SHP77 treated with DMSO at 0.1 percent for 48 hours (cell line): ENCODE measurements around the gene DBP.
"Not testable (repeated sequence)": the region's sequence is repeated elsewhere in the genome, so short reads cannot be mapped to it uniquely, and the experiment has no call there.

Experiments
- DNase-seq: peaks from one replicate; lab custom pipeline; 2025; lab: John Stamatoyannopoulos, UW

The DBP gene

GRCh38 chr19:48665786-48666185 is 28.6 kb upstream of the DBP start:
- no peak for DNase-seq

GRCh38 chr19:48664476-48664875 is 27.3 kb upstream of the DBP start:
- no peak for DNase-seq

- DNase-seq, result no peak
These were observed 26.5 kb upstream of the DBP start for GRCh38 chr19:48663667-48664066.

GRCh38 chr19:48661711-48662090 is 24.5 kb upstream of the DBP start:
- no peak for DNase-seq

GRCh38 chr19:48660852-48661710 is 23.9 kb upstream of the DBP start:
- peak; percentile 92 for DNase-seq

- DNase-seq, result no peak
These were observed 22.6 kb upstream of the DBP start for GRCh38 chr19:48659768-48660167.

GRCh38 chr19:48658483-48658882 is 21.3 kb upstream of the DBP start:
- no peak for DNase-seq

GRCh38 chr19:48657828-48658227 is 20.6 kb upstream of the DBP start:
- not testable (repeated sequence) for DNase-seq

GRCh38 chr19:48656840-48657474 is 19.8 kb upstream of the DBP start:
- DNase-seq, result no peak

- DNase-seq, result no peak
These were observed 17.3 kb upstream of the DBP start for GRCh38 chr19:48654299-48655059.

GRCh38 chr19:48651683-48652048 is 14.5 kb upstream of the DBP start:
- no peak for DNase-seq

GRCh38 chr19:48650974-48651682 is 13.9 kb upstream of the DBP start:
- DNase-seq, result no peak

GRCh38 chr19:48648134-48648533 is 11.0 kb upstream of the DBP start:
- no peak for DNase-seq

GRCh38 chr19:48646722-48647216 is 9.6 kb upstream of the DBP start:
- DNase-seq, result no peak

- peak; percentile 70 for DNase-seq
These were observed 9.0 kb upstream of the DBP start, which contains the start of gene CA11 for GRCh38 chr19:48646001-48646721. Gene CA11 (minus strand): TSS chr19:48646187. CDS start chr19:48645632, 555 bp downstream.

GRCh38 chr19:48645620-48646000 is 8.4 kb upstream of the DBP start:
- no peak for DNase-seq

GRCh38 chr19:48644839-48645619 is 7.8 kb upstream of the DBP start:
- peak; percentile 46 for DNase-seq

GRCh38 chr19:48644355-48644754 is 7.2 kb upstream of the DBP start:
- no peak for DNase-seq

- no peak for DNase-seq
These were observed 5.7 kb upstream of the DBP start for GRCh38 chr19:48642862-48643261.

- no peak for DNase-seq
These were observed 4.7 kb upstream of the DBP start for GRCh38 chr19:48641850-48642249.
